Right lobe of liver (tissue), 6 donors: Measurements from ENCODE around the gene NAV2. TPM values are rescaled to one million over a fixed set of nuclear protein-coding genes. Genes with fewer than 3 reads are reported as not detected.

Experiments used
- ATAC-seq, 4 donors: fragments of 200-7000 bp; cut with Tn5 transposase; one replicate each; pipeline ENCODE4 v1.9.1; 2020; ENCODE audit warnings: mild to moderate bottlenecking in 4 of 4, moderate library complexity in 4 of 4
- DNase-seq, 3 donors: peaks; one replicate each; pipeline ENCODE4 v3.0.0-alpha.2; 2020
- H3K27ac ChIP-seq, 3 donors: fragments of 200-600 bp; one replicate each; pipeline ENCODE4 v1.8.0; 2022
- H3K27me3 ChIP-seq, 2 donors: fragments of 200-600 bp; one replicate each; pipeline ENCODE4 v1.8.0; 2022
- H3K36me3 ChIP-seq, 4 donors: fragments of 200-600 bp; sonication (generic) in 1 of 4; one replicate each; pipeline versions ENCODE4 v1.5.1 to v1.8.0; 2017 to 2022; ENCODE audit warnings: control low read depth in 1 of 4
- H3K4me1 ChIP-seq, 4 donors: fragments of 200-600 bp; sonication (generic) in 1 of 4; one replicate each; pipeline versions ENCODE4 v1.5.1 to v1.8.0; 2017 to 2022; ENCODE audit warnings: control low read depth in 1 of 4
- H3K4me3 ChIP-seq, 3 donors: fragments of 200-600 bp; one replicate each; pipeline ENCODE4 v1.8.0; 2022
- H3K9me3 ChIP-seq, 4 donors: fragments of 200-600 bp; sonication (generic) in 1 of 4; one replicate each; pipeline versions ENCODE4 v1.5.1 to v1.8.0; 2017 to 2022; ENCODE audit warnings: control low read depth in 1 of 4
- CTCF ChIP-seq, 4 donors: fragments of 200-600 bp in 3 of 4; fragments of 450-650 bp in 1 of 4; IDR thresholded peaks; one replicate each; pipeline versions ENCODE4 v1.5.1 to v1.8.0; 2016 to 2022; ENCODE audit warnings: antibody characterized with exemption in 4 of 4, mild to moderate bottlenecking in 2 of 4
- POLR2A ChIP-seq: fragments of 450-650 bp; IDR thresholded peaks from one replicate; pipeline ENCODE4 v1.6.1; 2017; ENCODE audit warnings: antibody characterized with exemption, mild to moderate bottlenecking
- WGBS: methylation state at CpG from one replicate; pipeline ENCODE4 v1.1.6; 2018; ENCODE audit warnings: low coverage, low lambda C conversion rate; ENCODE audit not compliant: insufficient coverage; ENCODE audit errors: missing lambda C conversion rate; 5-methylcytosine and 5-hydroxymethylcytosine counted together
- intact Hi-C, 2 donors: fragments of 100-400 bp; cut with DNase I; formaldehyde crosslinking; loops; one replicate each; pipeline versions ENCODE4 v1.11.2 to v1.14.1; 2022
- total RNA-seq, 6 experiments: library from RNA; depleted of rRNA in 2 of 6; stranded (reverse); fragments of >200 nt in 2 of 6; fragmentation: NEBNext Ultra II Directional in 3 of 6; extraction: Animal tissue kit (Norgen Biotek cat#: 25700) in 3 of 6; gene quantifications; one replicate each; pipeline versions ENCODE4 v1.1.0 to v1.2.4, GENCODE V29; 2016 to 2023
- donor health status: DM: no; HTN: yes; CAD: no.
- donor health status: DM: no; HTN: no; CAD: no.
- donor health status: DM: no; HTN: no; CAD: no.
- donor health status: DM: no; HTN: yes; CAD: no.
- donor health status: DM: no; HTN: yes; CAD: no.

Gene NAV2
- total RNA-seq, 6 experiments from 2014 or later: 15.5 to 69.2 (median 37.1) TPM

GRCh38 chr11:19961225-19961624 is 248.6 kb downstream of the NAV2 start:
- H3K27ac ChIP-seq: no peak overlapping the region
- ATAC-seq (no peak), DNase-seq (no peak)
- no peaks in the 10 kb centered on the region for H3K36me3 ChIP-seq
- peaks cover 0 to 4% (median 0%) of the 10 kb centered on the region in 4 donors for H3K4me1 ChIP-seq
- no peaks in the 10 kb centered on the region for H3K9me3 ChIP-seq
- no peak overlapping the region for H3K4me3 ChIP-seq
- TF ChIP-seq CTCF (IDR thresholded peaks at IDR 0.05): no peak
- TF ChIP-seq POLR2A: no peak
- WGBS: 68% methylated on average over 4 of the region's 4 CpGs
- intact Hi-C loops: no loop called here
- no peaks in the 10 kb centered on the region for H3K27me3 ChIP-seq

- no peak overlapping the region for H3K4me3 ChIP-seq
- H3K4me1 ChIP-seq: no peaks in the 10 kb centered on the region
- H3K36me3 ChIP-seq: no peaks in the 10 kb centered on the region
- TF ChIP-seq CTCF (IDR thresholded peaks at IDR 0.05) (no peak), POLR2A (no peak)
- no peak for DNase-seq
- no peaks in the 10 kb centered on the region for H3K27me3 ChIP-seq
- no peak overlapping the region for H3K27ac ChIP-seq
- H3K9me3 ChIP-seq: no peaks in the 10 kb centered on the region
- WGBS: 85% methylated on average over 2 of the region's 4 CpGs
- intact Hi-C loops: no loop called here
- ATAC-seq: no peak
Measured at GRCh38 chr11:19962053-19962800, 249.6 kb downstream of the NAV2 start.

GRCh38 chr11:19962801-19963175 is 250.2 kb downstream of the NAV2 start:
- DNase-seq (no peak), ATAC-seq (no peak)
- H3K9me3 ChIP-seq: no peaks in the 10 kb centered on the region
- TF ChIP-seq CTCF (IDR thresholded peaks at IDR 0.05): no peak
- no peak for TF ChIP-seq POLR2A
- H3K4me3 ChIP-seq: no peak overlapping the region
- intact Hi-C loops: no loop called here
- H3K27ac ChIP-seq: no peak overlapping the region
- H3K27me3 ChIP-seq: no peaks in the 10 kb centered on the region
- no peaks in the 10 kb centered on the region for H3K36me3 ChIP-seq
- no peaks in the 10 kb centered on the region for H3K4me1 ChIP-seq
- 92% methylated on average over 4 of the region's 4 CpGs for WGBS

GRCh38 chr11:19963697-19964387 is 251.2 kb downstream of the NAV2 start:
- TF ChIP-seq POLR2A: no peak
- no peak for TF ChIP-seq CTCF (IDR thresholded peaks at IDR 0.05)
- H3K27me3 ChIP-seq: no peaks in the 10 kb centered on the region
- intact Hi-C loops: no loop called here
- H3K27ac ChIP-seq: no peak overlapping the region
- H3K36me3 ChIP-seq: no peaks in the 10 kb centered on the region
- 91% methylated on average over 10 of the region's 13 CpGs for WGBS
- DNase-seq (no peak), ATAC-seq (no peak)
- H3K9me3 ChIP-seq: no peaks in the 10 kb centered on the region
- H3K4me1 ChIP-seq: no peaks in the 10 kb centered on the region
- H3K4me3 ChIP-seq: no peak overlapping the region
